ENCODE data around the gene NOP14. TPM values are rescaled to one million over a fixed set of nuclear protein-coding genes. Genes with fewer than 3 reads are reported as not detected.

Gene NOP14
- total RNA-seq, 1 experiment from 2014 or later = 50.1 TPM

- no peak overlapping the region for H3K56ac ChIP-seq (ENCODE audit: insufficient read length, low read depth, low read length)
- no peaks in the 10 kb centered on the region for H3K4me1 ChIP-seq (ENCODE audit: insufficient read depth, low read length)
- H4K91ac ChIP-seq (ENCODE audit: insufficient read length, low read depth, low read length) = no peak overlapping the region
- WGBS (ENCODE audit: extremely low coverage, insufficient read length, low lambda C conversion rate) = no CpG with 5 or more reads among the region's 2 CpGs
- Mint-ChIP-seq H3K27me3 (ENCODE audit: low read depth) (no peaks in the 10 kb centered on the region), H3K9me3 (no peaks in the 10 kb centered on the region), H3K27ac (no peak overlapping the region), H3K4me1 (no peaks in the 10 kb centered on the region), H3K4me3 (no peak overlapping the region), H3K36me3 (ENCODE audit: insufficient read depth in 1 of 3, low read depth in 3 of 3) (peaks cover 37 to 86% (median 75%) of the 10 kb centered on the region in 3 experiments; a peak in 6 of 7 replicates)
- H3K79me1 ChIP-seq (ENCODE audit: insufficient read depth, low read depth, low read length, poor library complexity, severe bottlenecking) = no peaks in the 10 kb centered on the region
- H2BK12ac ChIP-seq (ENCODE audit: insufficient read length, low read depth, low read length) = no peak overlapping the region
- H4K5ac ChIP-seq (ENCODE audit: insufficient read length, low read depth, low read length) = no peak overlapping the region
- no peaks in the 10 kb centered on the region for H3K23me2 ChIP-seq (ENCODE audit: insufficient read length, low read depth, low read length, poor library complexity, severe bottlenecking)
- H2BK15ac ChIP-seq (ENCODE audit: low read depth, low read length) = no peak overlapping the region
- H3K9me3 ChIP-seq (ENCODE audit: control insufficient read depth, low read depth, low read length) = no peaks in the 10 kb centered on the region
- no peak overlapping the region for H3K23ac ChIP-seq (ENCODE audit: insufficient read length, low read depth, low read length)
- H3K18ac ChIP-seq (ENCODE audit: insufficient read length, low read depth, low read length) = no peak overlapping the region
- DNase-seq = no peak
- no peak overlapping the region for H2BK20ac ChIP-seq (ENCODE audit: low read depth, low read length, poor library complexity, severe bottlenecking)
- H4K20me1 ChIP-seq (ENCODE audit: control insufficient read depth, insufficient read depth, insufficient read length) = no peaks in the 10 kb centered on the region
- TF ChIP-seq, protein P1, sequence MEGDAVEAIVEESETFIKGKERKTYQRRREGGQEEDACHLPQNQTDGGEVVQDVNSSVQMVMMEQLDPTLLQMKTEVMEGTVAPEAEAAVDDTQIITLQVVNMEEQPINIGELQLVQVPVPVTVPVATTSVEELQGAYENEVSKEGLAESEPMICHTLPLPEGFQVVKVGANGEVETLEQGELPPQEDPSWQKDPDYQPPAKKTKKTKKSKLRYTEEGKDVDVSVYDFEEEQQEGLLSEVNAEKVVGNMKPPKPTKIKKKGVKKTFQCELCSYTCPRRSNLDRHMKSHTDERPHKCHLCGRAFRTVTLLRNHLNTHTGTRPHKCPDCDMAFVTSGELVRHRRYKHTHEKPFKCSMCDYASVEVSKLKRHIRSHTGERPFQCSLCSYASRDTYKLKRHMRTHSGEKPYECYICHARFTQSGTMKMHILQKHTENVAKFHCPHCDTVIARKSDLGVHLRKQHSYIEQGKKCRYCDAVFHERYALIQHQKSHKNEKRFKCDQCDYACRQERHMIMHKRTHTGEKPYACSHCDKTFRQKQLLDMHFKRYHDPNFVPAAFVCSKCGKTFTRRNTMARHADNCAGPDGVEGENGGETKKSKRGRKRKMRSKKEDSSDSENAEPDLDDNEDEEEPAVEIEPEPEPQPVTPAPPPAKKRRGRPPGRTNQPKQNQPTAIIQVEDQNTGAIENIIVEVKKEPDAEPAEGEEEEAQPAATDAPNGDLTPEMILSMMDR (conservative IDR thresholded peaks at IDR 0.05) = no peak
- H3T11ph ChIP-seq (ENCODE audit: low read length) = no peak overlapping the region
- H2BK5ac ChIP-seq (ENCODE audit: insufficient read length, low read length) = no peak overlapping the region
- H4K8ac ChIP-seq (replicated peaks; ENCODE audit: insufficient read length, low read depth, low read length) = no peak overlapping the region
- H3K14ac ChIP-seq (ENCODE audit: insufficient read depth, low read length) = no peak overlapping the region
- H2AFZ ChIP-seq (ENCODE audit: low read length) = no peak overlapping the region
- no peaks in the 10 kb centered on the region for H3K27me3 ChIP-seq (ENCODE audit: insufficient read depth, low read length)
- no peak overlapping the region for H3K9ac ChIP-seq (ENCODE audit: extremely low read depth, insufficient read length, low read length)
- H3K4me2 ChIP-seq (ENCODE audit: insufficient read depth, insufficient read length, low read length) = no peak overlapping the region
- H2AK5ac ChIP-seq (ENCODE audit: insufficient read length, low read length) = no peak overlapping the region
- H3K4ac ChIP-seq (ENCODE audit: low read depth, low read length) = no peak overlapping the region
- no peaks in the 10 kb centered on the region for H3K79me2 ChIP-seq (ENCODE audit: insufficient read depth, low read length)
- H2BK120ac ChIP-seq (ENCODE audit: low read depth, low read length, poor library complexity, severe bottlenecking) = no peak overlapping the region
- H3K27ac ChIP-seq (ENCODE audit: insufficient read length, low read depth, low read length) = no peak overlapping the region
These were observed 61.1 kb downstream of the NOP14 start for GRCh38 chr4:2902126-2902525.

All from H9 (cell line).